HCT116 (cell line): ENCODE measurements around the gene PDE4D.

Source experiments
- FOSL1 ChIP-seq: IDR thresholded peaks from 2 replicates; pipeline ENCODE4 v1.6.1; 2012; ENCODE audit warnings: low read depth
- POLR2A ChIP-seq: IDR thresholded peaks from 2 replicates; pipeline ENCODE4 v1.7.0; 2011; ENCODE audit warnings: borderline replicate concordance; ENCODE audit not compliant: insufficient read depth, insufficient read length; ENCODE audit errors: extremely low read depth
- POLR2AphosphoS5 ChIP-seq: IDR thresholded peaks from 2 replicates; pipeline ENCODE4 v1.6.1; 2011; ENCODE audit warnings: mild to moderate bottlenecking, low read depth, low read length, moderate library complexity
- TCF7L2 ChIP-seq: IDR thresholded peaks from 2 replicates; pipeline ENCODE4 v1.7.0; 2011; ENCODE audit warnings: borderline replicate concordance, inconsistent platforms; ENCODE audit not compliant: insufficient read depth, insufficient read length; ENCODE audit errors: extremely low read depth
- YY1 ChIP-seq: IDR thresholded peaks from 2 replicates; pipeline ENCODE4 v1.6.1; 2011; ENCODE audit warnings: low read length, low read depth, moderate library complexity, mild to moderate bottlenecking; ENCODE audit not compliant: insufficient replicate concordance; ENCODE audit errors: extremely low read depth
- TF ChIP-seq, protein P1 (sequence below), 3 experiments: fragments of 200-600 bp in 1 of 3; sonication (generic) in 1 of 3; IDR thresholded peaks in 2 of 3; conservative IDR thresholded peaks in 1 of 3; 2 replicates each; pipeline ENCODE4 v1.5.1; 2012 to 2017; ENCODE audit warnings: low read depth in 2 of 3, low read length in 2 of 3, antibody characterized with exemption in 1 of 3, borderline replicate concordance in 1 of 3, control low read depth in 1 of 3, mild to moderate bottlenecking in 1 of 3, mixed read lengths in 1 of 3, mixed run types in 1 of 3, moderate library complexity in 1 of 3; ENCODE audit not compliant: insufficient read depth in 1 of 3

DNA sequence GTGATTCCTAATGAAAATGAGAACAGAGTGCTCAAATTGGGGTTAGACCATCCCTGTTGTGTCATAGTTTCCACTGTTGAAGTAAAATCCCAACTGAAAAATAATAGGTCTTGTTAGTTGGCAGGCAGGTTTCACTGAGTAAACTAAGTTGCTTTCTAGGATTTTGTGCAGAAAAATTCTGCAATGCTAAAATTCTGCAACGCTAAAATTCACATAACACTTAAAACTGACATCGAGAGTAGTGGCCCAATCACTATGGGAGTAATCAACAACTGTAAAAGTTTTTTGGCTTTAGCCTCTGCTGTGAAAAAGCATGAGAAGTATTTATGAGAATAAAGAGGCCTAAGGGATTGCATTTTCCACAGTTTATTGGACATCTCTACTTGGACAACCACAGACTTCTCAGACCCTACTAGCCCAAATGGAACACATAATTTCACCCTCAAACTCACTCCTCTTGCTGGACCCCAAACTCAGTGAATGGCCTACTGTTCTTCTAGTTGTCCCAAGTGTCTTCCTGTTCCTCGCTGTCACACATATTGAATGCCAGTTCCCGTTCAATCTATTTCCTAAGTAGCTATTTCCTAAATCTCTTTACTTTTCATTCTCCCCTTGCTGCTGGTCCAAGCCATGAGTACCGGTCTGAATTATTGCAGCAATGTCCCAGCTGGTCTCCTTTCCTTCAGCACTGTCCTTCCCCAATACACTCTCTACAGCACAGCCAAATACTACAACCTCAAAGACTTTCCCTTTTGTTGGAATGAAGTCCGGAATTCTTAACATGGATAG lies 355.4 kb downstream of the PDE4D start:
- TF ChIP-seq POLR2A (no peak), TCF7L2 (no peak), POLR2AphosphoS5 (no peak), FOSL1 (no peak), YY1 (no peak)
- TF ChIP-seq, protein P1, sequence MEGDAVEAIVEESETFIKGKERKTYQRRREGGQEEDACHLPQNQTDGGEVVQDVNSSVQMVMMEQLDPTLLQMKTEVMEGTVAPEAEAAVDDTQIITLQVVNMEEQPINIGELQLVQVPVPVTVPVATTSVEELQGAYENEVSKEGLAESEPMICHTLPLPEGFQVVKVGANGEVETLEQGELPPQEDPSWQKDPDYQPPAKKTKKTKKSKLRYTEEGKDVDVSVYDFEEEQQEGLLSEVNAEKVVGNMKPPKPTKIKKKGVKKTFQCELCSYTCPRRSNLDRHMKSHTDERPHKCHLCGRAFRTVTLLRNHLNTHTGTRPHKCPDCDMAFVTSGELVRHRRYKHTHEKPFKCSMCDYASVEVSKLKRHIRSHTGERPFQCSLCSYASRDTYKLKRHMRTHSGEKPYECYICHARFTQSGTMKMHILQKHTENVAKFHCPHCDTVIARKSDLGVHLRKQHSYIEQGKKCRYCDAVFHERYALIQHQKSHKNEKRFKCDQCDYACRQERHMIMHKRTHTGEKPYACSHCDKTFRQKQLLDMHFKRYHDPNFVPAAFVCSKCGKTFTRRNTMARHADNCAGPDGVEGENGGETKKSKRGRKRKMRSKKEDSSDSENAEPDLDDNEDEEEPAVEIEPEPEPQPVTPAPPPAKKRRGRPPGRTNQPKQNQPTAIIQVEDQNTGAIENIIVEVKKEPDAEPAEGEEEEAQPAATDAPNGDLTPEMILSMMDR (IDR thresholded peaks at IDR 0.05 in 2 of 3, conservative IDR thresholded peaks at IDR 0.05 in 1 of 3; ENCODE audit: borderline replicate concordance in 1 of 3, insufficient read depth in 1 of 3, low read depth in 2 of 3, low read length in 2 of 3): no peak
